Stimulated activated CD4-positive, alpha-beta T cell treated with anti-CD3 and anti-CD28 coated beads, Interleukin-4, amount 100 ng/mL, for 1 hour (primary cell): Measurements from ENCODE around the gene RPL31.
A peak's percentile ranks its signal among the peaks of the same experiment; 100 is the strongest.

Experiments used
- DNase-seq: peaks from one replicate; pipeline ENCODE4 v3.0.0-alpha.2; 2020

Gene RPL31

DNA sequence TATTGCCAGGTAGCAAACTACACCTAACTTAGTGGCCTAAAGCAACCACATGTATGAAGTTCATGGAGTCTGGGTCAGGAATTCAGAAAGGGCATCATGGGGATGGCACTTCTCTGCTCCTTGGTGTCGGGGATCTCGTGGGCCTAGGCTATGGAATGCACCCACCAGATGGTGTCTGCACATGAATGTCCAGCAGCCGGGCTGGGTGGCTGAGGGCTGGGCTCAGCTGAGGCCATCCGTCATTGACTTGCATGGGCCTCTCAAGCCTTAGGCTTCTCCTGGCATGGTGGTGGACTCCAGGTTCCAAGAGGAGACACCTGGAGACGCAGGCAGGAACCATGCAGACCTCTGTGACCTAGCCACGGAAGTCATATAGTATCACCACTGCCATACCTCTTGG is 26.0 kb upstream of the RPL31 start:
- no peak for DNase-seq

DNA sequence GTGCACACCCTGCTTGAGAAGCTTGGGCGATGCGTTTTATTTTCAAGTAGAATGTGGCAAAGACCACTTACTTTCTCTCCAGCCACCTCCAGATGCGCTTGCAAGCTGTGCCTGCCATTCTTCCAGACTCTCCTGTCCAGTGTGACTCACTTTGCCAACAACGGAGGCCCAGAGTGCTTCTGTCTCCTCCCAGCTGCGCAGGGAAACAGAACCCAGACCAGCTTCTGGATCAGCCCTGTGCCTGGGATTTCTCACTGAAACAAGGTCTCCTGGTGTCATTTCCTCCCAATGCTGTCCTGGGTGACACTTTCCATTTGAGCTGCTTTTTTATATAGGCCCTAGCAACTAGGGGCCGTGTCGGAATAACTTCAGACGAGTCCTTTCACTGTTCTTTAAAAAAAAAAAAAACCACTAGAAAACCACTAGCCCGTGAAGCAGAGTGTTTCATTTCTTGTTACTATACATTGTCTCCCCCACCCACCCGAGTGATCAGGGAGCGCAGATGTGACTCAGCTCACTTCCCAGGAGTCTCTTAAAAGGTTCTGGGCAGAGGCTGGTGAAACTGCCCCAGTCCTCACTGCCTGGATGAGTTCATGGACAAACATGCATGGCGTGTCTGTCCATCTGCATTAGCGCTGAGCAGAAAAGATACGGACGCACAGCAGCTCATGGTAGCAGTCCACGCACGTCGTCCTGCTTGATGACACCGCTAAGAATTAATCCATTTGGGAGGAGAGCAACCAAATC is 25.3 kb upstream of the RPL31 start:
- DNase-seq = no peak

GRCh38 chr2:100977511-100977910 is 24.6 kb upstream of the RPL31 start:
- no peak for DNase-seq

GRCh38 chr2:100978582-100979191 is 23.4 kb upstream of the RPL31 start:
- DNase-seq = no peak

DNA sequence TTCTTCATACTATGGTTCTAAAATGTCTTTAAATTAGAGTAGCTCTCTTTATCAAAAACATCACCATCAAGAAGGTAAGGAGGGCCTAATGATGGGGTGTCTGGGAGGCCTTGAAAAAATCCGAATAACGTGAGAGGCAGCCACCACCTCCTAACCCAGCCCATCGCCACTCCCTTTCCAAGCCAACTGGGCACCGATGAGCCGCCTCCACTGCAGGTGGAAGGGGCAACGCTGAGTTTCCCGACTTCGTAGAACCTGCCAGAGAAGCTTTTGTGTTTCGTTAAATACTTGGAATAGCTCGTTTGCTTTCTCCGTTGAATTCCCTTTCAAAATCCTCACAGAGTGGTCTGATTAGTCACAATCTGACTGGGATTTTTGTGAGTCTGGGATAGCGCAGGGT is 22.0 kb upstream of the RPL31 start:
- DNase-seq = no peak

- no peak for DNase-seq
Observed at GRCh38 chr2:100981011-100981410, 21.1 kb upstream of the RPL31 start.

DNA sequence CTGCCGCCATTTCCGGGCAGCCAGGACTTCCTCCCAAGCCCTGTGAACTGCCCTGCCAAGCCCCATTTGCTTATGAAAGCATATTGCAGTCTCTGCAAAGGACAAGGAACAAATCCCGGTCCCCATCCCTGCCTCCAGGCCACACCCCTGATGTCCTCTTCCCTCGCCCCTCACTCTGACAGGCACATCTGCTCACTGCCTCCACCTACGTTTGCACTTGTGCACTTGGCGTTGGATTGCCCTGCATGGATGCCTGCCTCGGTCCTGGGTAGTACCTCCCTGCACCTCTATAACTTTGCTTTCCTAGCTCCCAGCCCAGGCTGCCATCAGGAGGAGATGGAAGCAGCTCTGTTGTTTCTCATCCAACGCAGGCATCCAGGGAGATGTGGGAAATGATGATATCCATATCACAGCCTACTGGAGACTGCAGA is 19.6 kb upstream of the RPL31 start:
- DNase-seq = no peak

DNA sequence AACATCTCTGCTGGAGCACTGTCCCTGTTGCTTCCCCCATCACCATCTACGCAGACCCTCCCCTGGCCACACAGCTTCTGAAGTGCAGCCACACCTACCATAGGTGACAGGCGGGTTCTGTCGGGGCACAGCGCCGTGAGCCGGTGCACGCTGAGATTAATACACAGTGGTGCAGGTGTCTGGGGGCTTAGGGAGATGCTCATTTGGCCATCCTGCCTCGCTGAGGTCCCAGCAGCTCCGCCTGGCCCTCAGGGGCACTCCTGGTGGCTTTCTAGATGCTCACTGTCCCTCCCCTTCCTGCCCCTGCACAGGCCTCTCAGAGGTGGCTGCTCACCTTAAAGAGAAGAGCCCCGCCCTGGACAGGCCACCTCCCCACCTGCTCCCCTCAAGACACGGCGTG is 18.9 kb upstream of the RPL31 start:
- DNase-seq = no peak

DNA sequence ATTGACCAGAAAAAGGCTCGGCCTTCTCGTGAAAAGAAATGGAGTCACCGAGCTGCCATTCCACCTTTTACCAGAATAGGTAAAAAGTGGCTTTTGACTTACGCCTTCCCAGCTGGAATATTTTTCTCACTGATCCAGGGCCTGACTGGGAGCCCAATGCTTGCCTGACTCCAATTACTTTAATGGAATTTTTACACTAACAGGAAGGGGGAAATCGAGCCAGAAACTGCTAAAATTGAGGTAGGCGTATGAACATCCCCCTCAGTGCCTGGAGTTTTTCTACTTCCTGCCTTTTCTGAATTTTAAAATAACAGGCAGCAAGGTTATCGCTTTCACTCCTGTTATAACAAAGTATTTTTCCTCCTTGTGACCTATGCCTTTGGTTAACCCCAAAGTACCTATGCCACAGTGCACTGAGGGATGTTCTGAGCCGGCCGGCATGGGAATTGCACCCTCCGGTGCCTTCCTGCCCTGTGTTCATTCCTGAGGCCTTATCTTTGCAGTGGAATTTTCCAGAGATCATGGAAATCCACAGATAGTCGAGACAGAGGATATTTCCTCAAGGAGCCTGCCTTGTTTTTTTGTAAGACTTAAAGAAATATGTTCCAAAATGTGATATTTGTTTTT is 18.3 kb upstream of the RPL31 start:
- DNase-seq = no peak

- DNase-seq = peak; percentile 81
Observed at GRCh38 chr2:100984892-100985307, 17.2 kb upstream of the RPL31 start.

GRCh38 chr2:100986157-100986556 is 15.9 kb upstream of the RPL31 start:
- DNase-seq = no peak

DNA sequence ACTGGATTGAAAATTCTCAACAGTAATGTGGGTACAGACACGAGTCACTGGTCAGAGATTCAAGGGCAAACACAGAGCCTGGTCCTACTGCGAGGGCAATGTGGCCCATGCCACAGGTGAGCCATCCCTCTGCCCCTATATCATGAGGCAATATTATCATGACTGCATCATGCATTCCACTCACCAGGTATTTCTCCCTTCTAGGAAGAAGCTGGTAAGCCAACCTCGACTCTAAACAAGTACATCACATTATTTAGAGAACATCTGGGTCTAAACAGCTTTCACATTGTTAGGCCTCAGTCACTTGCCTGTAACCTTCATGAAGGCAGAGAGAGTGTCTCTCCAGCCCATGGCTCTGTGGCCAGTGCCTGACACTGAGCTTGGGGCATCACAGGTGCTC is 14.6 kb upstream of the RPL31 start:
- DNase-seq = no peak

GRCh38 chr2:100987974-100988373 is 14.1 kb upstream of the RPL31 start:
- no peak for DNase-seq

- DNase-seq = no peak
Observed at GRCh38 chr2:100988630-100989417, 13.3 kb upstream of the RPL31 start.

DNA sequence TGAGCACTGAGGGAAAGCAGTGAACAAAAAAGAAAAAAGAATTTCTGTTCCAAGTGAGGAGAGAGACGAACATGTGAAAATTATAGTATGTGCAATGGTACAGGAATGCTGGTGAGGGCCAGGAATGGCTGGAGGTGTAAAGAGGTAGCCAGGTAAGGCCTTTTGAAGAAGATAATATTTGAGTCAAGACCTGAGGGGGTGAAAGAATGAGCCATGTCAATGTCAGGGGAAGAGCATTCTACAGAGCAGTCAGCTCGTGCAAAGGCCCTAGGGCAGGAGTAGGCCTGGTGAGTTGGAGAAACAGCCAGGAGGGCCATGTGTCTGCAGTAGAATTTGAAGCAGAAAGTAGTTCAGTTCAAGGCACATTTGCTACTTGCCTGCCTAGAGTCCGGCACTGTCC is 12.4 kb upstream of the RPL31 start:
- no peak for DNase-seq

DNA sequence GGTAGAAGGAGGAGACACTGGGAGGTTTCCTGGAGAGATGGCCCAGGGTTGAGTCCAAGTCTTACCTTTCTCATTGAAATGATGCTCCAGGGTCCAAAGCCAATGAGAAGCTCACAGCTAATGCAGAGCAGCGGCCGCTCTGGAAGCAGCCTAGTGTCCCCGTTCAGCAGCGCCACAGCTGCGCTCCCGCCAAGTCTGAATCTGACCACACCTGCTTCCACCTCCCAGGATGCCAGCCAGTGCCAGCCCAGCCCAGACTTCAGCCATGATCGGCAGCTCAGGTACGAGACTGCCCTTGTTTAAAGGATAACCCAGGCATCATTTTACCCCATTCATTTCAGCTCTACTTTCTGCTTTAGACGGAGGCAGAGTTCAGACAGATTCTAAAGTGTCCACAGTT is 11.9 kb upstream of the RPL31 start:
- no peak for DNase-seq

DNA sequence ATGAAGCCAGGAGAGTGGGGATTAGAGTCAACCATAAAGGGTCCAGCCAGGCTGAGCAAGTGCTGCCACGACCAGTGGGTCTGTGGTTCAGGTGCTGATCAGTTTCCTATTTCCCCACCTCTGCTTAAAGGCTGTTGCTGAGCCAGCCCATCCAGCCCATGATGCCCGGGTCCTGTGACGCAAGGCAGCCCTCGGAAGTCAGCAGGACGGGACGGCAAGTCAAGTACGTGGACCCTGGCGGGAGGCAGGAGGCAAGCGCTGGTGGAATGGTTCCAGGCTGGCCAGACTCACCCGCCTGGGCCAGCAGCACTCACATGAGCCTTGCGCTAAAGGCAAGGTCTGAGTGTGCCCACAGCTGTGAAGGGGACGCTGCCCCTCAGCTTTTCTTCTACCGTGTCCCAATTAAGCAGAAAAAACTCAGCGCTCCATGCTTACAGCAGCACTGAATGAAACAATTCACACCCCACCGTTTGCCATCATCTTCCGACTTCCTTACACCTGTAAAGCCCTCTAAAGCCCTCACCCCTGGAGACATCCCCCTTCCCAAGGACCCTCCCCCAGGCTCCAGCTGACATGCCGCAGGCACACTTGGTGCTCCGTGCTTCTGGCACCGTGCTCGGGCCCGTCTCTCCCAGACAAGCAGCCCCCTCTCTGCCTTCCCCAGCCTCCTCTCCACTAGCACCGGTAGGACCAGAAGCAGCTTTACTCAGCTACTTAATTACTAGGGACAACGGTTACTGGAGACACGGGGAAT is 11.3 kb upstream of the RPL31 start:
- no peak for DNase-seq

GRCh38 chr2:100991404-100991773 is 10.7 kb upstream of the RPL31 start:
- DNase-seq = no peak

GRCh38 chr2:100992262-100992661 is 9.8 kb upstream of the RPL31 start:
- no peak for DNase-seq

- no peak for DNase-seq
Observed at GRCh38 chr2:100993294-100993693, 8.8 kb upstream of the RPL31 start.

GRCh38 chr2:100995309-100996075 is 6.6 kb upstream of the RPL31 start:
- DNase-seq = no peak
